ENCODE data around the gene ZCWPW1.

GRCh38 chr7:100396421-100396982 lies 32.0 kb downstream of the ZCWPW1 start:
- TF ChIP-seq CTCF (IDR thresholded peaks at IDR 0.05): no peak
- TF ChIP-seq EZH2 (IDR thresholded peaks at IDR 0.05; ENCODE audit: borderline replicate concordance, insufficient read depth, low read depth, low read length, poor library complexity, severe bottlenecking): no peak

Data from B cell (primary cell).